ENCODE data around the gene PRRC2C. TPM values are rescaled to one million over a fixed set of nuclear protein-coding genes. Genes with fewer than 3 reads are reported as not detected.

The PRRC2C gene
- total and polyA plus RNA-seq, 5 donors from 2014 or later: 24.7 to 371 (median 37.5) TPM

- peak overlapping the region; percentile 99 for H3K4me3 ChIP-seq (ENCODE audit: low read depth, low read length)
- H3K4me1 ChIP-seq (ENCODE audit: control insufficient read depth, insufficient read depth, low read length, poor library complexity, severe bottlenecking): peaks cover 44% of the 10 kb centered on the region
- H3K4me1 Mint-ChIP-seq: peaks cover 35 to 47% (median 42%) of the 10 kb centered on the region in 4 donors
- H3K36me3 ChIP-seq (ENCODE audit: control insufficient read depth, insufficient read depth, low read length): no peaks in the 10 kb centered on the region
- peaks cover 11% of the 10 kb centered on the region for H3K36me3 Mint-ChIP-seq
- H3K27me3 ChIP-seq (ENCODE audit: control insufficient read depth, insufficient read depth, low read length): no peaks in the 10 kb centered on the region
- no peak for DNase-seq
- no peaks in the 10 kb centered on the region for H3K9me3 Mint-ChIP-seq
- H3K4me3 Mint-ChIP-seq: peak overlapping the region; percentile 89 to 99 (median 98)
- peak overlapping the region; percentile 100 for H3K27ac ChIP-seq (ENCODE audit: insufficient read depth, low read length, poor library complexity, severe bottlenecking)
- ATAC-seq (ENCODE audit: low read depth in 2 of 2): peak; percentile 56 to 60
- no peaks in the 10 kb centered on the region for H3K9me3 ChIP-seq (ENCODE audit: control insufficient read depth in 2 of 2, low read length in 2 of 2)
- peak overlapping the region; percentile 95 to 99 (median 98) for H3K27ac Mint-ChIP-seq
- H3K27me3 Mint-ChIP-seq: peaks cover 11% of the 10 kb centered on the region
These were observed 463 bp upstream of the PRRC2C start for GRCh38 chr1:171484760-171485374.

- ATAC-seq (ENCODE audit: low read depth in 2 of 2) (peak; percentile 65 to 68), DNase-seq (peak in 2 of 3 donors; percentile 84 to 90)
- peaks cover 42 to 56% (median 50%) of the 10 kb centered on the region in 4 donors for H3K4me1 Mint-ChIP-seq
- Histone ChIP-seq H3K4me3 (ENCODE audit: low read depth, low read length) (peak overlapping the region; percentile 99), H3K36me3 (ENCODE audit: control insufficient read depth, insufficient read depth, low read length) (peaks cover 8% of the 10 kb centered on the region), H3K27ac (ENCODE audit: insufficient read depth, low read length, poor library complexity, severe bottlenecking) (peak overlapping the region; percentile 100), H3K27me3 (ENCODE audit: control insufficient read depth, insufficient read depth, low read length) (no peaks in the 10 kb centered on the region), H3K9me3 (ENCODE audit: control insufficient read depth in 2 of 2, low read length in 2 of 2) (no peaks in the 10 kb centered on the region), H3K4me1 (ENCODE audit: control insufficient read depth, insufficient read depth, low read length, poor library complexity, severe bottlenecking) (peaks cover 55% of the 10 kb centered on the region)
- H3K9me3 Mint-ChIP-seq: no peaks in the 10 kb centered on the region
- peak overlapping the region; percentile 95 to 99 (median 98) for H3K27ac Mint-ChIP-seq
- H3K4me3 Mint-ChIP-seq: peak overlapping the region; percentile 89 to 99 (median 98)
- peaks cover 17% of the 10 kb centered on the region for H3K36me3 Mint-ChIP-seq
- H3K27me3 Mint-ChIP-seq: peaks cover 11% of the 10 kb centered on the region
These were observed 754 bp downstream of the PRRC2C start for GRCh38 chr1:171486048-171486519.

- Histone ChIP-seq H3K4me3 (ENCODE audit: low read depth, low read length) (peak overlapping the region; percentile 99), H3K36me3 (ENCODE audit: control insufficient read depth, insufficient read depth, low read length) (peaks cover 14% of the 10 kb centered on the region), H3K27me3 (ENCODE audit: control insufficient read depth, insufficient read depth, low read length) (no peaks in the 10 kb centered on the region), H3K4me1 (ENCODE audit: control insufficient read depth, insufficient read depth, low read length, poor library complexity, severe bottlenecking) (peaks cover 63% of the 10 kb centered on the region), H3K9me3 (ENCODE audit: control insufficient read depth in 2 of 2, low read length in 2 of 2) (no peaks in the 10 kb centered on the region), H3K27ac (ENCODE audit: insufficient read depth, low read length, poor library complexity, severe bottlenecking) (peak overlapping the region; percentile 100)
- H3K36me3 Mint-ChIP-seq: peaks cover 21% of the 10 kb centered on the region
- peaks cover 49 to 66% (median 56%) of the 10 kb centered on the region in 4 donors for H3K4me1 Mint-ChIP-seq
- peaks cover 11% of the 10 kb centered on the region for H3K27me3 Mint-ChIP-seq
- peak overlapping the region; percentile 63 to 98 (median 95) for H3K27ac Mint-ChIP-seq
- H3K9me3 Mint-ChIP-seq: no peaks in the 10 kb centered on the region
- DNase-seq: no peak
- no peak for ATAC-seq (ENCODE audit: low read depth in 2 of 2)
- H3K4me3 Mint-ChIP-seq: peak overlapping the region; percentile 89 to 99 (median 98)
These were observed 1.7 kb downstream of the PRRC2C start for GRCh38 chr1:171487038-171487437.

- Histone ChIP-seq H3K36me3 (ENCODE audit: control insufficient read depth, insufficient read depth, low read length) (peaks cover 21% of the 10 kb centered on the region), H3K27me3 (ENCODE audit: control insufficient read depth, insufficient read depth, low read length) (no peaks in the 10 kb centered on the region), H3K9me3 (ENCODE audit: control insufficient read depth in 2 of 2, low read length in 2 of 2) (no peaks in the 10 kb centered on the region), H3K4me1 (ENCODE audit: control insufficient read depth, insufficient read depth, low read length, poor library complexity, severe bottlenecking) (peaks cover 68% of the 10 kb centered on the region), H3K4me3 (ENCODE audit: low read depth, low read length) (peak overlapping the region; percentile 99), H3K27ac (ENCODE audit: insufficient read depth, low read length, poor library complexity, severe bottlenecking) (peak overlapping the region; percentile 100)
- peaks cover 54 to 76% (median 66%) of the 10 kb centered on the region in 4 donors for H3K4me1 Mint-ChIP-seq
- no peak for DNase-seq
- H3K36me3 Mint-ChIP-seq: peaks cover 25% of the 10 kb centered on the region
- H3K27me3 Mint-ChIP-seq: peaks cover 11% of the 10 kb centered on the region
- H3K4me3 Mint-ChIP-seq: peak overlapping the region; percentile 89 to 99 (median 98)
- no peaks in the 10 kb centered on the region for H3K9me3 Mint-ChIP-seq
- no peak for ATAC-seq (ENCODE audit: low read depth in 2 of 2)
- H3K27ac Mint-ChIP-seq: peak overlapping the region in 2 of 3 donors; percentile 60 to 73
These were observed 3.0 kb downstream of the PRRC2C start for GRCh38 chr1:171488190-171488929.

- Mint-ChIP-seq H3K36me3 (peaks cover 34% of the 10 kb centered on the region), H3K27me3 (no peaks in the 10 kb centered on the region), H3K4me3 (peak overlapping the region; percentile 62 to 71 (median 66)), H3K27ac (peak overlapping the region; percentile 6 to 32 (median 13)), H3K9me3 (peaks cover 0 to 2% (median 0%) of the 10 kb centered on the region in 7 donors), H3K4me1 (peaks cover 62 to 90% (median 76%) of the 10 kb centered on the region in 4 donors)
- no peaks in the 10 kb centered on the region for H3K9me3 ChIP-seq (ENCODE audit: control insufficient read depth in 2 of 2, low read length in 2 of 2)
- ATAC-seq (ENCODE audit: low read depth in 2 of 2) (no peak), DNase-seq (no peak)
- no peaks in the 10 kb centered on the region for H3K27me3 ChIP-seq (ENCODE audit: control insufficient read depth, insufficient read depth, low read length)
- peak overlapping the region; percentile 54 for H3K4me3 ChIP-seq (ENCODE audit: low read depth, low read length)
- H3K27ac ChIP-seq (ENCODE audit: insufficient read depth, low read length, poor library complexity, severe bottlenecking): peak overlapping the region; percentile 47
- peaks cover 82% of the 10 kb centered on the region for H3K4me1 ChIP-seq (ENCODE audit: control insufficient read depth, insufficient read depth, low read length, poor library complexity, severe bottlenecking)
- H3K36me3 ChIP-seq (ENCODE audit: control insufficient read depth, insufficient read depth, low read length): peaks cover 36% of the 10 kb centered on the region
These were observed 8.7 kb downstream of the PRRC2C start for GRCh38 chr1:171494076-171494475.

GRCh38 chr1:171495444-171495843, 10.1 kb downstream of the PRRC2C start:
- Mint-ChIP-seq H3K4me1 (peaks cover 65 to 91% (median 77%) of the 10 kb centered on the region in 4 donors), H3K4me3 (peak overlapping the region; percentile 13 to 78 (median 68)), H3K27me3 (no peaks in the 10 kb centered on the region), H3K9me3 (peaks cover 0 to 2% (median 0%) of the 10 kb centered on the region in 7 donors), H3K36me3 (peaks cover 37% of the 10 kb centered on the region), H3K27ac (peak overlapping the region in 1 of 3 donors; percentile 11)
- Histone ChIP-seq H3K27ac (ENCODE audit: insufficient read depth, low read length, poor library complexity, severe bottlenecking) (peak overlapping the region; percentile 14), H3K4me3 (ENCODE audit: low read depth, low read length) (peak overlapping the region; percentile 64), H3K27me3 (ENCODE audit: control insufficient read depth, insufficient read depth, low read length) (no peaks in the 10 kb centered on the region), H3K9me3 (ENCODE audit: control insufficient read depth in 2 of 2, low read length in 2 of 2) (no peaks in the 10 kb centered on the region), H3K36me3 (ENCODE audit: control insufficient read depth, insufficient read depth, low read length) (peaks cover 38% of the 10 kb centered on the region), H3K4me1 (ENCODE audit: control insufficient read depth, insufficient read depth, low read length, poor library complexity, severe bottlenecking) (peaks cover 76% of the 10 kb centered on the region)
- ATAC-seq (ENCODE audit: low read depth in 2 of 2) (no peak), DNase-seq (no peak)

- peaks cover 58% of the 10 kb centered on the region for H3K4me1 ChIP-seq (ENCODE audit: control insufficient read depth, insufficient read depth, low read length, poor library complexity, severe bottlenecking)
- peak overlapping the region in 2 of 3 donors; percentile 20 to 32 for H3K27ac Mint-ChIP-seq
- peak overlapping the region in 2 of 4 donors; percentile 15 to 21 for H3K4me3 Mint-ChIP-seq
These were observed 15.0 kb downstream of the PRRC2C start for GRCh38 chr1:171500304-171500703.

More at GRCh38 chr1:171500304-171500703, 15.0 kb downstream of the PRRC2C start:
- Mint-ChIP-seq H3K27me3 (no peaks in the 10 kb centered on the region), H3K36me3 (peaks cover 41% of the 10 kb centered on the region), H3K9me3 (peaks cover 0 to 2% (median 0%) of the 10 kb centered on the region in 7 donors), H3K4me1 (peaks cover 60 to 96% (median 79%) of the 10 kb centered on the region in 4 donors)
- H3K27me3 ChIP-seq (ENCODE audit: control insufficient read depth, insufficient read depth, low read length): no peaks in the 10 kb centered on the region
- no peak overlapping the region for H3K4me3 ChIP-seq (ENCODE audit: low read depth, low read length)
- peaks cover 29% of the 10 kb centered on the region for H3K36me3 ChIP-seq (ENCODE audit: control insufficient read depth, insufficient read depth, low read length)
- H3K27ac ChIP-seq (ENCODE audit: insufficient read depth, low read length, poor library complexity, severe bottlenecking): peak overlapping the region; percentile 25
- no peak for DNase-seq
- ATAC-seq (ENCODE audit: low read depth in 2 of 2): no peak
- H3K9me3 ChIP-seq (ENCODE audit: control insufficient read depth in 2 of 2, low read length in 2 of 2): no peaks in the 10 kb centered on the region

All from CD4-positive, CD25-positive, alpha-beta regulatory T cell (primary cell).